GM23338 (cell line): Measurements from ENCODE around the gene COL8A2. TPM values are rescaled to one million over a fixed set of nuclear protein-coding genes. Genes with fewer than 3 reads are reported as not detected.

ENCODE experiments used
- ATAC-seq: fragments of 200-7000 bp; cut with Tn5 transposase; 3 replicates; pipeline ENCODE4 v1.9.1; 2020
- DNase-seq: peaks from one replicate; pipeline ENCODE4 v3.0.0-alpha.2; 2015; ENCODE audit warnings: low spot score
- H2AFZ ChIP-seq: fragments of 200-600 bp; sonication (generic); 2 replicates; pipeline ENCODE4 v1.8.0; 2016; ENCODE audit warnings: antibody characterized with exemption, mild to moderate bottlenecking, moderate library complexity
- H3F3A ChIP-seq: fragments of 200-600 bp; sonication (generic); replicated peaks from 2 replicates; pipeline ENCODE4 v1.8.0; 2017; ENCODE audit warnings: antibody characterized with exemption, mixed run types, low read depth
- H3K27ac ChIP-seq: fragments of 200-600 bp; sonication (generic); 2 replicates; pipeline ENCODE4 v1.6.1; 2016; ENCODE audit warnings: low read depth
- H3K27me3 ChIP-seq: fragments of 200-600 bp; sonication (generic); 2 replicates; pipeline ENCODE4 v1.8.0; 2016; ENCODE audit warnings: mild to moderate bottlenecking, mixed run types, moderate library complexity; ENCODE audit not compliant: insufficient read depth
- H3K36me3 ChIP-seq: fragments of 200-600 bp; sonication (generic); 2 replicates; pipeline ENCODE4 v1.8.0; 2016; ENCODE audit warnings: mild to moderate bottlenecking; ENCODE audit not compliant: insufficient read depth
- H3K4me1 ChIP-seq: fragments of 200-600 bp; sonication (generic); 2 replicates; pipeline ENCODE4 v1.8.0; 2016; ENCODE audit warnings: mild to moderate bottlenecking, moderate library complexity; ENCODE audit not compliant: insufficient read depth
- H3K4me2 ChIP-seq: fragments of 200-600 bp; sonication (generic); 2 replicates; pipeline ENCODE4 v1.7.1; 2017; ENCODE audit warnings: mixed run types
- H3K4me3 ChIP-seq: fragments of 200-600 bp; sonication (generic); 2 replicates; pipeline ENCODE4 v1.6.1; 2016; ENCODE audit warnings: mixed run types
- H3K79me2 ChIP-seq: fragments of 200-600 bp; sonication (generic); replicated peaks from 2 replicates; pipeline ENCODE4 v1.8.0; 2017; ENCODE audit warnings: mild to moderate bottlenecking; ENCODE audit not compliant: insufficient read depth
- H3K9me2 ChIP-seq: fragments of 200-600 bp; sonication (generic); 2 replicates; pipeline ENCODE4 v1.8.0; 2017; ENCODE audit not compliant: insufficient read depth
- H4K20me1 ChIP-seq: fragments of 200-600 bp; sonication (generic); replicated peaks from 2 replicates; pipeline ENCODE4 v1.8.0; 2017; ENCODE audit warnings: mild to moderate bottlenecking; ENCODE audit not compliant: insufficient read depth
- H3K27ac Mint-ChIP-seq: 2 replicates; pipeline ENCODE4 v1.8.0; 2020; ENCODE audit warnings: inconsistent platforms, mild to moderate bottlenecking, moderate library complexity, mixed read lengths
- H3K27me3 Mint-ChIP-seq: 3 replicates; pipeline ENCODE4 v1.8.0; 2022; ENCODE audit warnings: low read depth, mild to moderate bottlenecking, moderate library complexity, mixed read lengths, inconsistent platforms; ENCODE audit not compliant: insufficient read depth, poor library complexity
- H3K36me3 Mint-ChIP-seq: 3 replicates; pipeline ENCODE4 v1.8.0; 2021; ENCODE audit warnings: low read depth, mild to moderate bottlenecking, inconsistent platforms, moderate library complexity, mixed read lengths
- H3K4me1 Mint-ChIP-seq: 3 replicates; pipeline ENCODE4 v1.8.0; 2020; ENCODE audit warnings: mild to moderate bottlenecking, inconsistent platforms, mixed read lengths
- H3K4me3 Mint-ChIP-seq: 3 replicates; pipeline ENCODE4 v1.8.0; 2021; ENCODE audit warnings: moderate library complexity, mild to moderate bottlenecking, inconsistent platforms, mixed read lengths
- H3K9me3 Mint-ChIP-seq: 3 replicates; pipeline ENCODE4 v1.8.0; 2020; ENCODE audit warnings: moderate library complexity, mild to moderate bottlenecking, inconsistent platforms, mixed read lengths
- CREB1 ChIP-seq: fragments of 250-450 bp; sonication (Bioruptor Pico); IDR thresholded peaks from 2 replicates; pipeline ENCODE4 v1.5.0; 2020; ENCODE audit warnings: low read depth, mild to moderate bottlenecking, moderate library complexity
- ETS1 ChIP-seq: IDR thresholded peaks from 2 replicates; pipeline ENCODE4 v1.6.1; 2016; ENCODE audit warnings: antibody characterized with exemption
- EZH2 ChIP-seq: fragments of 200-600 bp; sonication (generic); IDR thresholded peaks from one replicate; pipeline ENCODE4 v1.8.0; 2017; ENCODE audit warnings: antibody characterized with exemption, mild to moderate bottlenecking, low read depth; ENCODE audit not compliant: unreplicated experiment
- EZH2phosphoT487 ChIP-seq: fragments of 200-600 bp; sonication (generic); IDR thresholded peaks from one replicate; pipeline ENCODE4 v1.8.1; 2018; ENCODE audit warnings: antibody characterized with exemption; ENCODE audit not compliant: unreplicated experiment
- JUNB ChIP-seq: IDR thresholded peaks from one replicate; pipeline ENCODE4 v1.6.1; 2016; ENCODE audit warnings: antibody characterized with exemption; ENCODE audit not compliant: unreplicated experiment
- NANOG ChIP-seq: IDR thresholded peaks from 2 replicates; pipeline ENCODE4 v1.6.1; 2016; ENCODE audit warnings: antibody characterized with exemption, borderline replicate concordance
- POLR2AphosphoS5 ChIP-seq: IDR thresholded peaks from 2 replicates; pipeline ENCODE4 v1.6.1; 2016; ENCODE audit warnings: antibody characterized with exemption, low read depth
- STAT1 ChIP-seq: IDR thresholded peaks from one replicate; pipeline ENCODE4 v1.6.1; 2016; ENCODE audit warnings: antibody characterized with exemption; ENCODE audit not compliant: unreplicated experiment
- ZNF114 ChIP-seq: fragments of 250-450 bp; sonication (Bioruptor Pico); IDR thresholded peaks from 2 replicates; pipeline ENCODE4 v1.5.0; 2020; ENCODE audit warnings: mild to moderate bottlenecking, moderate library complexity
- ZNF331 ChIP-seq: fragments of 250-450 bp; sonication (Bioruptor Pico); IDR thresholded peaks from 2 replicates; pipeline ENCODE4 v1.5.0; 2020; ENCODE audit warnings: low read depth, mild to moderate bottlenecking, moderate library complexity
- polyA plus RNA-seq: library from polyadenylated mRNA; unstranded; fragments of >200 nt; fragmentation: Nextera tagmentation; extraction: Ambion mirVana; gene quantifications from 2 replicates; pipeline ENCODE4 v1.2.1, GENCODE V29; 2016
- total RNA-seq: library from RNA; depleted of rRNA; stranded (reverse); fragments of >200 nt; shearing (Covaris generic); gene quantifications from 2 replicates; pipeline ENCODE4 v1.2.3, GENCODE V29; 2014
- TF ChIP-seq, protein P1 (sequence below): IDR thresholded peaks from one replicate; pipeline ENCODE4 v1.6.1; 2018; ENCODE audit warnings: antibody characterized with exemption; ENCODE audit not compliant: unreplicated experiment
- TF ChIP-seq, protein P2 (sequence below): fragments of 250-450 bp; sonication (Bioruptor Pico); IDR thresholded peaks from 2 replicates; pipeline ENCODE4 v1.5.0; 2020; ENCODE audit warnings: mild to moderate bottlenecking, moderate library complexity
- TF ChIP-seq, protein P3 (sequence below), 2 experiments: fragments of 200-600 bp in 1 of 2; sonication (generic) in 1 of 2; conservative IDR thresholded peaks; 2 replicates each; pipeline versions ENCODE4 v1.5.1 to v1.6.1; 2016 to 2017; ENCODE audit warnings: antibody characterized with exemption in 2 of 2, low read depth in 2 of 2, mild to moderate bottlenecking in 2 of 2, moderate library complexity in 1 of 2

COL8A2 gene
- total and polyA plus RNA-seq, 2 experiments from 2014 or later = 0.95 to 4.9 TPM

GRCh38 chr1:36159614-36160387 lies 34.8 kb upstream of the COL8A2 start:
- no peak for ATAC-seq
- Histone ChIP-seq H4K20me1 (peaks cover 8% of the 10 kb centered on the region), H3K4me1 (peaks cover 28% of the 10 kb centered on the region), H3K36me3 (no peaks in the 10 kb centered on the region), H3K9me2 (no peaks in the 10 kb centered on the region), H2AFZ (no peak overlapping the region), H3K4me2 (no peak overlapping the region), H3K4me3 (no peak overlapping the region), H3K79me2 (peaks cover 31% of the 10 kb centered on the region), H3F3A (peaks cover 7% of the 10 kb centered on the region; the same call in 1 of the 2 replicates), H3K27ac (no peak overlapping the region), H3K27me3 (peaks cover 9% of the 10 kb centered on the region)
- Mint-ChIP-seq H3K9me3 (no peaks in the 10 kb centered on the region), H3K36me3 (peaks cover 8% of the 10 kb centered on the region), H3K27ac (no peak overlapping the region), H3K4me1 (peaks cover 41% of the 10 kb centered on the region), H3K4me3 (no peak overlapping the region), H3K27me3 (peaks cover 22% of the 10 kb centered on the region)
- DNase-seq = no peak
- TF ChIP-seq STAT1 (no peak), NANOG (no peak), ZNF114 (no peak), JUNB (no peak), ZNF331 (CRISPR knock-in tag) (no peak), POLR2AphosphoS5 (no peak), EZH2 (no peak), CREB1 (CRISPR knock-in tag) (no peak), EZH2phosphoT487 (no peak), ETS1 (no peak)
- TF ChIP-seq, protein P1, sequence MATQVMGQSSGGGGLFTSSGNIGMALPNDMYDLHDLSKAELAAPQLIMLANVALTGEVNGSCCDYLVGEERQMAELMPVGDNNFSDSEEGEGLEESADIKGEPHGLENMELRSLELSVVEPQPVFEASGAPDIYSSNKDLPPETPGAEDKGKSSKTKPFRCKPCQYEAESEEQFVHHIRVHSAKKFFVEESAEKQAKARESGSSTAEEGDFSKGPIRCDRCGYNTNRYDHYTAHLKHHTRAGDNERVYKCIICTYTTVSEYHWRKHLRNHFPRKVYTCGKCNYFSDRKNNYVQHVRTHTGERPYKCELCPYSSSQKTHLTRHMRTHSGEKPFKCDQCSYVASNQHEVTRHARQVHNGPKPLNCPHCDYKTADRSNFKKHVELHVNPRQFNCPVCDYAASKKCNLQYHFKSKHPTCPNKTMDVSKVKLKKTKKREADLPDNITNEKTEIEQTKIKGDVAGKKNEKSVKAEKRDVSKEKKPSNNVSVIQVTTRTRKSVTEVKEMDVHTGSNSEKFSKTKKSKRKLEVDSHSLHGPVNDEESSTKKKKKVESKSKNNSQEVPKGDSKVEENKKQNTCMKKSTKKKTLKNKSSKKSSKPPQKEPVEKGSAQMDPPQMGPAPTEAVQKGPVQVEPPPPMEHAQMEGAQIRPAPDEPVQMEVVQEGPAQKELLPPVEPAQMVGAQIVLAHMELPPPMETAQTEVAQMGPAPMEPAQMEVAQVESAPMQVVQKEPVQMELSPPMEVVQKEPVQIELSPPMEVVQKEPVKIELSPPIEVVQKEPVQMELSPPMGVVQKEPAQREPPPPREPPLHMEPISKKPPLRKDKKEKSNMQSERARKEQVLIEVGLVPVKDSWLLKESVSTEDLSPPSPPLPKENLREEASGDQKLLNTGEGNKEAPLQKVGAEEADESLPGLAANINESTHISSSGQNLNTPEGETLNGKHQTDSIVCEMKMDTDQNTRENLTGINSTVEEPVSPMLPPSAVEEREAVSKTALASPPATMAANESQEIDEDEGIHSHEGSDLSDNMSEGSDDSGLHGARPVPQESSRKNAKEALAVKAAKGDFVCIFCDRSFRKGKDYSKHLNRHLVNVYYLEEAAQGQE = no peak
- TF ChIP-seq, protein P2, sequence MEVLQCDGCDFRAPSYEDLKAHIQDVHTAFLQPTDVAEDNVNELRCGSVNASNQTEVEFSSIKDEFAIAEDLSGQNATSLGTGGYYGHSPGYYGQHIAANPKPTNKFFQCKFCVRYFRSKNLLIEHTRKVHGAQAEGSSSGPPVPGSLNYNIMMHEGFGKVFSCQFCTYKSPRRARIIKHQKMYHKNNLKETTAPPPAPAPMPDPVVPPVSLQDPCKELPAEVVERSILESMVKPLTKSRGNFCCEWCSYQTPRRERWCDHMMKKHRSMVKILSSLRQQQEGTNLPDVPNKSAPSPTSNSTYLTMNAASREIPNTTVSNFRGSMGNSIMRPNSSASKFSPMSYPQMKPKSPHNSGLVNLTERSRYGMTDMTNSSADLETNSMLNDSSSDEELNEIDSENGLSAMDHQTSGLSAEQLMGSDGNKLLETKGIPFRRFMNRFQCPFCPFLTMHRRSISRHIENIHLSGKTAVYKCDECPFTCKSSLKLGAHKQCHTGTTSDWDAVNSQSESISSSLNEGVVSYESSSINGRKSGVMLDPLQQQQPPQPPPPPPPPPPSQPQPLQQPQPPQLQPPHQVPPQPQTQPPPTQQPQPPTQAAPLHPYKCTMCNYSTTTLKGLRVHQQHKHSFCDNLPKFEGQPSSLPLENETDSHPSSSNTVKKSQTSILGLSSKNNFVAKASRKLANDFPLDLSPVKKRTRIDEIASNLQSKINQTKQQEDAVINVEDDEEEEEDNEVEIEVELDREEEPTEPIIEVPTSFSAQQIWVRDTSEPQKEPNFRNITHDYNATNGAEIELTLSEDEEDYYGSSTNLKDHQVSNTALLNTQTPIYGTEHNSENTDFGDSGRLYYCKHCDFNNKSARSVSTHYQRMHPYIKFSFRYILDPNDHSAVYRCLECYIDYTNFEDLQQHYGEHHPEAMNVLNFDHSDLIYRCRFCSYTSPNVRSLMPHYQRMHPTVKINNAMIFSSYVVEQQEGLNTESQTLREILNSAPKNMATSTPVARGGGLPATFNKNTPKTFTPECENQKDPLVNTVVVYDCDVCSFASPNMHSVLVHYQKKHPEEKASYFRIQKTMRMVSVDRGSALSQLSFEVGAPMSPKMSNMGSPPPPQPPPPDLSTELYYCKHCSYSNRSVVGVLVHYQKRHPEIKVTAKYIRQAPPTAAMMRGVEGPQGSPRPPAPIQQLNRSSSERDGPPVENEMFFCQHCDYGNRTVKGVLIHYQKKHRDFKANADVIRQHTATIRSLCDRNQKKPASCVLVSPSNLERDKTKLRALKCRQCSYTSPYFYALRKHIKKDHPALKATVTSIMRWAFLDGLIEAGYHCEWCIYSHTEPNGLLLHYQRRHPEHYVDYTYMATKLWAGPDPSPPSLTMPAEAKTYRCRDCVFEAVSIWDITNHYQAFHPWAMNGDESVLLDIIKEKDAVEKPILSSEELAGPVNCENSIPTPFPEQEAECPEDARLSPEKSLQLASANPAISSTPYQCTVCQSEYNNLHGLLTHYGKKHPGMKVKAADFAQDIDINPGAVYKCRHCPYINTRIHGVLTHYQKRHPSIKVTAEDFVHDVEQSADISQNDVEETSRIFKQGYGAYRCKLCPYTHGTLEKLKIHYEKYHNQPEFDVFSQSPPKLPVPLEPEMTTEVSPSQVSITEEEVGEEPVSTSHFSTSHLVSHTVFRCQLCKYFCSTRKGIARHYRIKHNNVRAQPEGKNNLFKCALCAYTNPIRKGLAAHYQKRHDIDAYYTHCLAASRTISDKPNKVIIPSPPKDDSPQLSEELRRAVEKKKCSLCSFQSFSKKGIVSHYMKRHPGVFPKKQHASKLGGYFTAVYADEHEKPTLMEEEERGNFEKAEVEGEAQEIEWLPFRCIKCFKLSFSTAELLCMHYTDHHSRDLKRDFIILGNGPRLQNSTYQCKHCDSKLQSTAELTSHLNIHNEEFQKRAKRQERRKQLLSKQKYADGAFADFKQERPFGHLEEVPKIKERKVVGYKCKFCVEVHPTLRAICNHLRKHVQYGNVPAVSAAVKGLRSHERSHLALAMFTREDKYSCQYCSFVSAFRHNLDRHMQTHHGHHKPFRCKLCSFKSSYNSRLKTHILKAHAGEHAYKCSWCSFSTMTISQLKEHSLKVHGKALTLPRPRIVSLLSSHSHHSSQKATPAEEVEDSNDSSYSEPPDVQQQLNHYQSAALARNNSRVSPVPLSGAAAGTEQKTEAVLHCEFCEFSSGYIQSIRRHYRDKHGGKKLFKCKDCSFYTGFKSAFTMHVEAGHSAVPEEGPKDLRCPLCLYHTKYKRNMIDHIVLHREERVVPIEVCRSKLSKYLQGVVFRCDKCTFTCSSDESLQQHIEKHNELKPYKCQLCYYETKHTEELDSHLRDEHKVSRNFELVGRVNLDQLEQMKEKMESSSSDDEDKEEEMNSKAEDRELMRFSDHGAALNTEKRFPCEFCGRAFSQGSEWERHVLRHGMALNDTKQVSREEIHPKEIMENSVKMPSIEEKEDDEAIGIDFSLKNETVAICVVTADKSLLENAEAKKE (CRISPR knock-in tag) = no peak
- TF ChIP-seq, protein P3, sequence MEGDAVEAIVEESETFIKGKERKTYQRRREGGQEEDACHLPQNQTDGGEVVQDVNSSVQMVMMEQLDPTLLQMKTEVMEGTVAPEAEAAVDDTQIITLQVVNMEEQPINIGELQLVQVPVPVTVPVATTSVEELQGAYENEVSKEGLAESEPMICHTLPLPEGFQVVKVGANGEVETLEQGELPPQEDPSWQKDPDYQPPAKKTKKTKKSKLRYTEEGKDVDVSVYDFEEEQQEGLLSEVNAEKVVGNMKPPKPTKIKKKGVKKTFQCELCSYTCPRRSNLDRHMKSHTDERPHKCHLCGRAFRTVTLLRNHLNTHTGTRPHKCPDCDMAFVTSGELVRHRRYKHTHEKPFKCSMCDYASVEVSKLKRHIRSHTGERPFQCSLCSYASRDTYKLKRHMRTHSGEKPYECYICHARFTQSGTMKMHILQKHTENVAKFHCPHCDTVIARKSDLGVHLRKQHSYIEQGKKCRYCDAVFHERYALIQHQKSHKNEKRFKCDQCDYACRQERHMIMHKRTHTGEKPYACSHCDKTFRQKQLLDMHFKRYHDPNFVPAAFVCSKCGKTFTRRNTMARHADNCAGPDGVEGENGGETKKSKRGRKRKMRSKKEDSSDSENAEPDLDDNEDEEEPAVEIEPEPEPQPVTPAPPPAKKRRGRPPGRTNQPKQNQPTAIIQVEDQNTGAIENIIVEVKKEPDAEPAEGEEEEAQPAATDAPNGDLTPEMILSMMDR (conservative IDR thresholded peaks at IDR 0.05; ENCODE audit: low read depth in 2 of 2) = no peak
